ENCODE data around the gene JUN. TPM values are rescaled to one million over a fixed set of nuclear protein-coding genes. Genes with fewer than 3 reads are reported as not detected.
"Not testable (repeated sequence)": the region's sequence is repeated elsewhere in the genome, so short reads cannot be mapped to it uniquely, and the experiment has no call there.

Gene JUN
- total RNA-seq, 4 donors from 2014 or later = 41.2 to 104 (median 90.8) TPM

- no peak for ATAC-seq
- no peak for TF ChIP-seq CTCF (IDR thresholded peaks at IDR 0.05 in 4 of 5, conservative IDR thresholded peaks at IDR 0.05 in 1 of 5)
- no peak for TF ChIP-seq POLR2A (IDR thresholded peaks at IDR 0.05)
- intact Hi-C loops (cut with DNase I; ENCODE audit: low total_unique reads) = no loop called here
- no peak overlapping the region for H3K4me3 ChIP-seq
- in situ Hi-C loops (cut with MboI; ENCODE audit: low sequenced_read_pairs in 4 of 4) = no loop called here
- peaks cover 12 to 13% of the 10 kb centered on the region in 2 donors for H3K4me1 ChIP-seq
- H3K27ac ChIP-seq = no peak overlapping the region
- H3K27me3 ChIP-seq = no peaks in the 10 kb centered on the region
- DNase-seq = no peak
- no peaks in the 10 kb centered on the region for H3K9me3 ChIP-seq
- no peaks in the 10 kb centered on the region for H3K36me3 ChIP-seq
These were observed 22.1 kb upstream of the JUN start for GRCh38 chr1:58805716-58806571.

- H3K4me3 ChIP-seq = no peak overlapping the region
- ATAC-seq = peak; percentile 92 to 98
- H3K27ac ChIP-seq = peak overlapping the region in 3 of 4 donors; percentile 22 to 65 (median 44)
- peaks cover 12 to 13% of the 10 kb centered on the region in 2 donors for H3K4me1 ChIP-seq
- intact Hi-C loops (cut with DNase I; ENCODE audit: low total_unique reads) = no loop called here
- TF ChIP-seq POLR2A (IDR thresholded peaks at IDR 0.05) (no peak), CTCF (IDR thresholded peaks at IDR 0.05 in 4 of 5, conservative IDR thresholded peaks at IDR 0.05 in 1 of 5) (no peak)
- H3K36me3 ChIP-seq = no peaks in the 10 kb centered on the region
- DNase-seq = peak; percentile 63 to 78
- in situ Hi-C loops (cut with MboI; ENCODE audit: low sequenced_read_pairs in 4 of 4) = no loop called here
- no peaks in the 10 kb centered on the region for H3K9me3 ChIP-seq
- no peaks in the 10 kb centered on the region for H3K27me3 ChIP-seq
These were observed 21.2 kb upstream of the JUN start for GRCh38 chr1:58804853-58805565.

GRCh38 chr1:58803858-58804257 is 20.0 kb upstream of the JUN start:
- Histone ChIP-seq H3K27ac (peak overlapping the region in 1 of 4 donors; percentile 65), H3K36me3 (no peaks in the 10 kb centered on the region), H3K4me3 (no peak overlapping the region), H3K27me3 (no peaks in the 10 kb centered on the region), H3K9me3 (no peaks in the 10 kb centered on the region), H3K4me1 (peaks cover 12 to 13% of the 10 kb centered on the region in 2 donors)
- in situ Hi-C loops (cut with MboI; ENCODE audit: low sequenced_read_pairs in 4 of 4) = no loop called here
- DNase-seq (no peak), ATAC-seq (no peak)
- intact Hi-C loops (cut with DNase I; ENCODE audit: low total_unique reads) = no loop called here
- TF ChIP-seq POLR2A (IDR thresholded peaks at IDR 0.05) (no peak), CTCF (IDR thresholded peaks at IDR 0.05 in 4 of 5, conservative IDR thresholded peaks at IDR 0.05 in 1 of 5) (no peak)

- H3K36me3 ChIP-seq = no peaks in the 10 kb centered on the region
- no peak overlapping the region for H3K4me3 ChIP-seq
- H3K27me3 ChIP-seq = no peaks in the 10 kb centered on the region
- DNase-seq (no peak), ATAC-seq (no peak)
- H3K9me3 ChIP-seq = no peaks in the 10 kb centered on the region
- H3K27ac ChIP-seq = no peak overlapping the region
- intact Hi-C loops (cut with DNase I; ENCODE audit: low total_unique reads) (no loop called here), in situ Hi-C loops (cut with MboI; ENCODE audit: low sequenced_read_pairs in 4 of 4) (no loop called here)
- peaks cover 12 to 13% of the 10 kb centered on the region in 2 donors for H3K4me1 ChIP-seq
- TF ChIP-seq CTCF (IDR thresholded peaks at IDR 0.05 in 4 of 5, conservative IDR thresholded peaks at IDR 0.05 in 1 of 5) (no peak), POLR2A (IDR thresholded peaks at IDR 0.05) (no peak)
These were observed 19.0 kb upstream of the JUN start for GRCh38 chr1:58802640-58803399.

GRCh38 chr1:58801286-58801685 is 17.4 kb upstream of the JUN start:
- in situ Hi-C loops (cut with MboI; ENCODE audit: low sequenced_read_pairs in 4 of 4); DNase-seq; intact Hi-C loops (cut with DNase I; ENCODE audit: low total_unique reads); H3K9me3 ChIP-seq; H3K27ac ChIP-seq; H3K4me3 ChIP-seq; H3K36me3 ChIP-seq; H3K27me3 ChIP-seq; ATAC-seq: not testable (repeated sequence)
- H3K4me1 ChIP-seq = peaks cover 12 to 13% of the 10 kb centered on the region in 2 donors
